ENCODE measurements around the gene DPEP2.
"Not testable (repeated sequence)": the region's sequence is repeated elsewhere in the genome, so short reads cannot be mapped to it uniquely, and the experiment has no call there.

The DPEP2 gene

DNA sequence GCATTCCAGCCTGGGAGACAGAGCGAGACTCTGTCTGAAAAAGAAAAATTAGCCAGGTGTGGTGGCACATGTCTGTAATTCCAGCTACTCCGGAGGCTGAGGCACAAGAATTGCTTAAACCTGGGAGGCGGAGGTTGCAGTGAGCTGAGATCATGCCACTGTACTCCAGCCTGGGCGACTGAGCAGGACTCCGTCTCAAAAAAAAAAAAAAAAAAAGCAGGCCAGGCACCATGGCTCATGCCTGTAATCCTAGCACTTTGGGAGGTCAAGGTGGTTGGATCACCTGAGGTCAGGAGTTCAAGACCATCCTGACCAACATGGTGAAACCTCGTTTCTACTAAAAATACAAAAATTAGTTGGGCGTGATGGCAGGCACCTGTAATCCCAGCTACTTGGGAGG, 27.0 kb downstream of the DPEP2 start:
- not testable (repeated sequence) for DNase-seq

DNA sequence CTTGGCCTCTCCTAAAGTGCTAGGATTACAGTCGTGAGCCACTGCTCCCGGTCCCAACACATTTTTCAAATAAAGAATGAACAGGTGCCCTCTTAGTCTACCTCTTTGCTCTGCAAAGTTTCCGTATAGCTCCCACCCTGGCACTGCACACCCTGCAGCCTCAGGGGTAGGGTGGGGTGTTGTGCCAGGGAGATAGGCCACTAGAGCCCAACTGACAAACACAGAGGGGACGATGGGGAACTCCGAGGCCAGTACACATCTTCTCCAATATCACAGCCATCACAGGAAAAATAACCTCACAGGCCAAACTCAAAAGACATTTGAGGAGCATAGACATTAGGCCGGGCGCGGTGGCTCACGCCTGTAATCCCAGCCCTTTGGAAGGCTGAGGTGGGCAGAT, 28.2 kb downstream of the DPEP2 start:
- DNase-seq, result no peak

DNA sequence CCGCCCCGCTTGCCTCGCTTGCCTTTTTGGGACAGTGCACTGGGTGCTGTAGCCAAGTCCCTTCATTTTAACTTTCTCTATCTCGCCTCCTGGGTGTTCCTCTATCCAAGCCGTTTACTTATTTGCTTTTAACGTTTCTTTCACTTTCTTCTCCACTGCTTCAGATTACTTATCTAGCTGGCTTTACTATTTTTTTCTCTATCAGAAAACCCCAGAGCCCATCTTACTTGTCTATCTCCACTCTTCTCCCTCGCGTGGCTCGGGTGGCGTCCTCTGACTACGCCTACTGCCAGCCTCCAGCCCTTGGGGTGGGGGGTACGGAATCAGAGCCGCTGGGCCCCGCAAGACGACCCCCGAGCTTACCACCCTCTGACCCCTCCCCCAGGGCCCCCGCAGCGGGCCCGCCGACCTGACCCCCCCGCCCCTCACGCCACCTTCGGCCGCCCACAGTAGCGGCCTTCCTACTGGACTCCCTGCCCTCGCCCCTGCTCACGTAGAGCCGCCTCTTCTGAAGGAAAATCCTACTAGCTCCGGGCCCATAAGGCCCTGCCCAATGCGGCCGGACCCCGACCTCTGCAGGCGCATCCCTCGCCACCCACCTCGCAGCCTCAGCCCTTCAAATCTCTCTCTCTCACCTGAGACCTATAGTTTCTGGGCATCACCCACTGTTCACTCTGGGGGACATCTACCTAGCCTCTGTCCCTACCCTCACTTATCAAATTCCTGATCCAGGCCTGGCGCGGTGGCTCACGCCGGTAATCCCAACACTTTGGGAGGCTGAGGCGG, 29.8 kb downstream of the DPEP2 start:
- DNase-seq, result no peak

GRCh38 chr16:67968400-67969253, 30.7 kb downstream of the DPEP2 start, which contains the start of gene SLC12A4:
SLC12A4 (minus strand) TSS chr16:67968637; CDS start chr16:67968553, 84 bp downstream.
- DNase-seq, result no peak

- no peak for DNase-seq
Measured at GRCh38 chr16:67967958-67968399, 31.3 kb downstream of the DPEP2 start.

- DNase-seq, result no peak
Measured at GRCh38 chr16:67967183-67967957, 31.9 kb downstream of the DPEP2 start.

GRCh38 chr16:67966549-67967182, 32.6 kb downstream of the DPEP2 start:
- no peak for DNase-seq

- no peak for DNase-seq
Measured at GRCh38 chr16:67965668-67966548, 33.4 kb downstream of the DPEP2 start.

- no peak for DNase-seq
Measured at GRCh38 chr16:67964477-67965131, 34.7 kb downstream of the DPEP2 start.

- no peak for DNase-seq
Measured at GRCh38 chr16:67963662-67964321, 35.5 kb downstream of the DPEP2 start.

DNA sequence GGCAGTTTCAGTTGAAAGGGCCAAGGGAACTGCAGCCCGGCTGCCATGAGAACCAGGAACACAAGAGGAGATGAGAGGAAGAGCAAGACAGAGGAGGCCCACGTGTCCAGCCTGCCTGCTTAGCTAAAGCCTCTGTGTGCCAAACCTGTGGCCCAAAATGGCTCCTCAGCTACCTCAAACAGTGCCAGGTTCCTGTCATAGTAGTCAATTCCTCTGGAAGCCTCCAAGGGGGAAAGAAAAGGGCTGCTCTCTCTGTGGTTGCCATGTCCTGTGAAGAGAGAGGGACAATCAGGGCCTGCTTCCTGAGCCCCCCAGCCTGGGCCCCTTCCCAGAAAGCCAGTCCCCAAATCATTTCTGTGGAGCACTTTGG, 36.0 kb downstream of the DPEP2 start:
- no peak for DNase-seq

- DNase-seq, result no peak
Measured at GRCh38 chr16:67962135-67962534, 37.1 kb downstream of the DPEP2 start.

DNA sequence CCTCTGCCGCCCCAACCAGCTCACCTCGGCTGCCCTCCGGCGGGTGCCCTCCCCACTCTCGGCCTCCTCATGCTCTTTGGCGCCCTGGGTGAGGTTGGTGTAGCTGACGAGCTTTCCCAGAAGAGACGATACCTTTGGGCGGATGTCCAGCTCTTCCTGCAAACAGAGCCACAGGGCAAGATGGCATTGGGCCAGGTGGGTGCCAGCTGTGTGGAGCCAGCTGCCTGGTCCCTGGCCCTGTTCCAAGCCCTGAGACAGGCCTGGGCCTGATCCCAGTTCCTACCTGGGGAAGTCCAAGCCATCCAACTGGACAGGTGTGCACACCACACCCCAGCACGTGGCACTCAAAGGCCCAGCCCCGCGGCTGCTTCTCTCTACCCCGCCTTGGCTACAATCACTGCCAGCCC, 37.7 kb downstream of the DPEP2 start:
- peak; percentile 95 for DNase-seq

- DNase-seq, result no peak
Measured at GRCh38 chr16:67959536-67960329, 39.6 kb downstream of the DPEP2 start.

- DNase-seq, result no peak
Measured at GRCh38 chr16:67957622-67958021, 41.7 kb downstream of the DPEP2 start.

DNA sequence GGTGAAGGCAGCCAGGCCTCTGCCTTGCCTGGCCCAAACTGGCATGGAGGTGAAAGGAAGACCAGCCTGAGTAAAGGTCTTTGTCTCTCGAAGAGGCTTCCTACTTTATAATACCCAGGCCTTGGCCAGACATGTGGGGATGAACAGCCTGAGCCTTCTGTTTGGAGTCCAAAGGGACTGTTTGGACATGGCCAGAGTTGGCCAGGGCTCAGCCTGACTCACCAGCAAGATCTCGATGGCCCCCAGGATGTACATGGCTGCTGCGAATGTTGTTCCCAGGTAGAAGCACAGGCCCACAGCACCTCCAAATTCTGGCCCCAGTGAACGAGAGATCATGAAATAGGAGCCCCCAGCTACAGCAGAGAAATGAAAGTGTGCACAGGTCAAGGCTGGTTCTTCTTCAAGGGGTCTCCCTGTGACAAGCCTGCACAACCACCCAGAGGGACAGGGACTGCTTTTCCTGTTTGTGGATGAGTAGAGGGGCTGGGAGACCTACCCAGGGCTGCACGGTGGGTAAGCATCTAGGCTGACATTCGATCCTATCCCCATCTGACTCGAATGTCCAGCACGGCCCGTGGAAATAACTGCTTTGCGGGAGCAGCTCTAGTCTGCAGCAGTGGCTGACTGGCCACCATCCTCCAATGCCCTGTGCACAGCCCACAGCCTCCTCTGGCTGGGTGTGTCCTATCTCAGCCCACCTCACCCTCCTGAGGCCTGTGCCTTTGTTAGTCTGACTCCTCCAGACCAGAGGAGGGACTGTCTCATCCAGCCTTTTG, 44.7 kb downstream of the DPEP2 start:
- DNase-seq, result no peak

- no peak for DNase-seq
Measured at GRCh38 chr16:67953641-67954375, 45.5 kb downstream of the DPEP2 start.

DNA sequence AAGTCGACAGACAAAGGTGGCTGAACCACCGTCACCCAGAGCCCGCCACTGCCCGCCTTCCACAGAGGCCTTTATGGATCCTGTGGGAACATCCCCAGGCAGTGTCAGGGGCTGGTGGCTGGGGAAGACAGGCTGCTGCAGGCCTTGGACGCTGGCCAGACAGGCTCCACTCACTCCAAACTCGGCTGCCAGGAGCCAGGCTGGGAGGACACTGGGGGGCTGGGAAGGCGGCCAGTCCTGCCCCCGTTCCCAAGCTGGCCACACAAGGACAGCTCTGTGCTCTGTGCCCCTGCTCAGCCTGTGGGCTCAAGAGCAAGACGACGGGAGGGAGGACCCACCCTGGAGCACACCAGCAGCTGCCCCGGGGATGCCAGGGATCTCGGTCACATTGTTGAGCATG, 47.8 kb downstream of the DPEP2 start:
- peak; percentile 42 for DNase-seq

Measured in NCI-H1092 (cell line).